ENCODE results near the gene BACH1.

The BACH1 gene

GRCh38 chr21:29316029-29316742 is 17.5 kb downstream of the BACH1 start:
- DNase-seq, result no peak

GRCh38 chr21:29316806-29317205 is 18.1 kb downstream of the BACH1 start:
- no peak for DNase-seq

- DNase-seq, result peak in 1 of 2 experiments; percentile 21
Measured at GRCh38 chr21:29318354-29318753, 19.6 kb downstream of the BACH1 start.

- DNase-seq, result no peak
Measured at GRCh38 chr21:29320031-29320430, 21.3 kb downstream of the BACH1 start.

- no peak for DNase-seq
Measured at GRCh38 chr21:29321217-29321616, 22.5 kb downstream of the BACH1 start.

- DNase-seq, result no peak
Measured at GRCh38 chr21:29321932-29322928, 23.5 kb downstream of the BACH1 start.

- no peak for DNase-seq
Measured at GRCh38 chr21:29323189-29323588, 24.5 kb downstream of the BACH1 start.

- DNase-seq, result no peak
Measured at GRCh38 chr21:29326914-29327554, 28.3 kb downstream of the BACH1 start.

GRCh38 chr21:29329406-29329805 is 30.7 kb downstream of the BACH1 start:
- no peak for DNase-seq

- DNase-seq, result no peak
Measured at GRCh38 chr21:29330797-29331196, 32.1 kb downstream of the BACH1 start.

- no peak for DNase-seq
Measured at GRCh38 chr21:29332461-29333362, 34.0 kb downstream of the BACH1 start.

GRCh38 chr21:29333406-29333805 is 34.7 kb downstream of the BACH1 start:
- DNase-seq, result no peak

- no peak for DNase-seq
Measured at GRCh38 chr21:29334717-29335428, 36.2 kb downstream of the BACH1 start.

GRCh38 chr21:29335720-29336119 is 37.0 kb downstream of the BACH1 start:
- no peak for DNase-seq

GRCh38 chr21:29338256-29338655 is 39.5 kb downstream of the BACH1 start:
- DNase-seq, result no peak

- DNase-seq, result peak in 1 of 2 experiments; percentile 33
Measured at GRCh38 chr21:29340228-29340627, 41.5 kb downstream of the BACH1 start.

GRCh38 chr21:29342363-29342957 is 43.7 kb downstream of the BACH1 start:
- DNase-seq, result peak; percentile 92 to 97

- DNase-seq, result peak in 1 of 2 experiments; percentile 62
Measured at GRCh38 chr21:29343519-29343918, 44.8 kb downstream of the BACH1 start.

GRCh38 chr21:29346281-29346680 is 47.6 kb downstream of the BACH1 start:
- DNase-seq, result no peak

- no peak for DNase-seq
Measured at GRCh38 chr21:29346771-29347170, 48.0 kb downstream of the BACH1 start.

- DNase-seq, result no peak
Measured at GRCh38 chr21:29347274-29347681, 48.6 kb downstream of the BACH1 start.
